SW480 (cell line): ENCODE results near the gene OR2T10.
"Not testable (repeated sequence)": the region's sequence is repeated elsewhere in the genome, so short reads cannot be mapped to it uniquely, and the experiment has no call there.

Experiments used
- DNase-seq: peaks from one replicate; pipeline ENCODE4 v3.0.0-alpha.2; 2016; ENCODE audit warnings: low spot score

The OR2T10 gene, protein sequence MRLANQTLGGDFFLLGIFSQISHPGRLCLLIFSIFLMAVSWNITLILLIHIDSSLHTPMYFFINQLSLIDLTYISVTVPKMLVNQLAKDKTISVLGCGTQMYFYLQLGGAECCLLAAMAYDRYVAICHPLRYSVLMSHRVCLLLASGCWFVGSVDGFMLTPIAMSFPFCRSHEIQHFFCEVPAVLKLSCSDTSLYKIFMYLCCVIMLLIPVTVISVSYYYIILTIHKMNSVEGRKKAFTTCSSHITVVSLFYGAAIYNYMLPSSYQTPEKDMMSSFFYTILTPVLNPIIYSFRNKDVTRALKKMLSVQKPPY

GRCh38 chr1:248597589-248597988 is at the start of gene OR2T10:
Gene OR2T10, minus strand, starts transcription at chr1:248597700. Its CDS starts 3,932 bp downstream, at chr1:248593768.
- DNase-seq, result no peak

GRCh38 chr1:248645178-248645577 is 47.7 kb upstream of the OR2T10 start, which contains the start of gene OR2T35:
Gene OR2T35, minus strand, starts transcription at chr1:248645278. Its CDS starts 6,020 bp downstream, at chr1:248639258.
- DNase-seq, result not testable (repeated sequence)

- DNase-seq, result not testable (repeated sequence)
These were observed 45.6 kb upstream of the OR2T10 start for GRCh38 chr1:248642971-248643651.

- DNase-seq, result not testable (repeated sequence)
These were observed 44.1 kb upstream of the OR2T10 start for GRCh38 chr1:248641583-248641982.

DNA sequence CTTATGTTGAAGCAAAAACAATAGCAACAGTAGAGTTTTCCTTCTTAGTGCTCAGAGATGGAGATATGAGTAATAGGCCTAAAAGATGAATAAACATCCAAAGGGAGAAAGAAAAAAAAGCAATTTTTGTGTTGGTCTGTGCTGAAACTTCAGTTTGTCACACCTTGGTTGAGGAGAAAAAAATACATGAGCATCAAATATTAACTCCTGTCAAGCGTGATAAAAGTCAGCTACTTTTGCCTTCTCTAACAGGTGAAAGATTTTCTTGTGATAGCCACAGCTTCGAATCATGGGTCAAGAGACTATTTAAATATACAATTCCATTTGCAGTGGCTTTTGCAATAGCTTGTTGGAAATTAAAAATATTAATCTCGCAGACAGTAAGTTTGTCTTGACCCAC is 43.4 kb upstream of the OR2T10 start:
- not testable (repeated sequence) for DNase-seq

GRCh38 chr1:248639652-248640051 is 42.2 kb upstream of the OR2T10 start:
- not testable (repeated sequence) for DNase-seq

- not testable (repeated sequence) for DNase-seq
These were observed 39.1 kb upstream of the OR2T10 start for GRCh38 chr1:248636612-248637011.

DNA sequence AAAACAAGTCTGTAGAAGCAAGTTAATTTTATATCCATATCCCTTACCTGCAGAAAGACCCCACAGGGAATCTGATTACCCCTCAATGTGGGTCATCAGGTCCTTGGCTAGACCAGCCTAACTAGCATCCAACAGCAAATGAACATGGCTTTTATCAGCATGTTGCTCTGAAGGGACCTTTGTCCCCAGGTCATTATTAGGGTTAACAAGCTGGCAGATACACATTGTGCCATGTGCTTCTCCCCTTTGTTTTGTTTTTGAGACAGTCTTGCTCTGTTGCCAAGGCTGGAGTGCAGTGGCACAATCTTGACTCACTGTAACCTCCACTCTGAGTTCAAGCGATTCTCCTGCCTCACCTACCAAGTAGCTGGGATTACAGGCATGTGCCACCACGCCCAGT is 37.5 kb upstream of the OR2T10 start, which contains the start of gene OR2T11:
Gene OR2T11 (minus strand): TSS at position 101 of the 400 bp plus-strand sequence. CDS start 7,963 bp downstream, outside the sequence.
- DNase-seq, result not testable (repeated sequence)

DNA sequence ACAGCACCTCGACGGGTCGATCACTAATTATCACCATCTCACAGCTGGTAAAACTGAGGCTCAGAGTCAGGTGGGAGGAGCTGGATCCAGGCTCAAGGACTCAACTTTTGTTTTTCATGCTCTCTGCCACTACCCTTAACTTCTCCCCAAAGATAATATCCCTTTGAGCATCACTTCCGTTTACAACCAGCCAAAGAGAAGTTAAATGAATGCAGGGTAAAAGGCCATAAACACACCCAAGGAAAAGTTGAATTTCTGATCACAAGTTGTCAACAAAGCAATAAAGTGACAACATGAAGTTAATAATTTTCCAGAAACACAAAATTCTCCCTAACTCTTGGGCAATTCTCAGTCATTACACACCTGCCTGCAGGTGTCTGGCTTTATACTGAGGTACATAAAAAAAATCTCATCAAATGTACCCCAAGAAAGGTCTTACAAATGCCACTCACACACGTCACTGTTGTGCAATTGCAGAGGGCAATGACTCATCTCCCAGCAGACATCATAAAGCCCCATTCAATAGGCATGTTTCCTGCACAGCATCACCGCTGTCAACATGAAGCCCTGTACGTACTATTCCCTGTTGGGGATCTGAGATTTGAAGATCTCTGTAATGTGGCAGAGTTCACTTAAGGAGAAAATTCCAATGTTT is 34.0 kb upstream of the OR2T10 start:
- peak; percentile 29 for DNase-seq

DNA sequence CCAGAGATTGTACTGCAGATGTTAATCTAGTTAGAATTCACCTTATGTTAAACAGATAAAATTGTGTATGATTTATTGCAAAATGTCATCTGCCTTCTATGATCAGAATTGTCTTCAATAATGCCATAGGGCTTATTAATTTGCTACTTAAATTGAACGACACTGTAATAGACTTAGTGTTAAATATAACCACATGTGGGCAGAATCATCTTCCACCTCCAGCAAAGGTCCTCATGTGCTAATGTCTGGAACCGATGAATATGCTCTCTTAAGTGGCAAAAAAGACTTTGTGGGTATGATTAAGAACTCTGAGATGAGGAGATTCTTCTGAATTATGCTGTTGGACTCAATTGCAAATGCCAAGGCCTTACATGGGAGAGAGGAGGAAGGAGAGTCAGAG is 33.1 kb upstream of the OR2T10 start:
- no peak for DNase-seq

DNA sequence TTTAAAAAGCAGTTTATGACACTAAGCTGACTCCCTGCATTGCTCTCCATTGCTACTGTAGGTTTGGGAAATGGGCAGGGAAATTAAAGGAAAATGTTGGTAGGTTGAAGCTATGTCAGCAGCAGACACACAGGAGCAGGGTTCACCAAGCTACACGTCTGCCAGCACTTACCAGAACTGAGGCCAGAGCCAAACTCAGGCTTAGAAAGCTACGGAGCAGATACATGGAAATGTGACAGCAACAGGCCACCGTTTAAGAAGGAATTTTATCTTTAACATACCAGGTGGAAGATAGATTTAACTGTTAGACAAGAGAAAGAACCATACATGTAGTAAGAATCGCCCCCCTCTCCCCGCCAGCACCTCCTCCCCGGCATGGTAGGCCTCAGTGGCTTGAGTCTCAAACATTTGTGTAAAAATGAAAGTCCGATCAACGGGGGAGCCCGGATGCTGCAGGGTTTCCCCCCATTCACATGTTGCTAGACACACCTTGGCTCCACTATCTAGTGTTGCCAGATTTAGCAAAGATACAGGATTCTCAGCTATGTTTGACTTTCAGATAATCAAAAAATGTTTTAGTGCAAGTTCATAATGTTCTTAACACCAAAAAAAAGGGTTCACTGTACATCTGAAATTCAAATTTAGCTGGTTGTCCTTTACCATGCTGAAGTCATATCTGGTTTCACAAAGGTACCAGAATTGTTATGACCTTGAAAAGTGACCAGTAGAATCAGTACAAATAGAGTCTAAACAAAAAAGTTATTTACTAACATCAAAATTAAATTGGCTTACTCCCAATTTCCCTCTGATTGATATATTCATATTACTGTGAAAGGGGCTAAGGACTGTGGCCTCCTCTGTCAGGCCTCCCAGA is 30.7 kb upstream of the OR2T10 start:
- no peak for DNase-seq

DNA sequence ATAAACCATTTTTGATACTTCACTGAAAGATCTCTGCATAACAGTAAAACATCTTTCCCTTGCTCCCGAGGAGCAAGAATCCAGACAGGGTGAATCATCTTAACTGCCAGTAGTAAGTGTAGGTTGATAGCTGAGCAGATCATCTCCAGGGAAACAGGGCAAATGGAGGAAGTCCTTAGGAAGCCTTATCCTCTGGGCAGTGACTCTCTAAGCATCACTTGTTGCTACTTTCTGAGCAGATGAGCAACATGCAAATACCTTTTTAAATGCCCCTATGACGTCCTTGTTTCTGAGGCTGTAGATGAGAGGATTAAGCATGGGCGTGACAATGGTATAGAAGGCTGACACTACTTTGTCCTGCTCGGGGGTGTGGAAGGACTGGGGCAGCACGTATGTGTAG is 28.5 kb upstream of the OR2T10 start:
- no peak for DNase-seq

DNA sequence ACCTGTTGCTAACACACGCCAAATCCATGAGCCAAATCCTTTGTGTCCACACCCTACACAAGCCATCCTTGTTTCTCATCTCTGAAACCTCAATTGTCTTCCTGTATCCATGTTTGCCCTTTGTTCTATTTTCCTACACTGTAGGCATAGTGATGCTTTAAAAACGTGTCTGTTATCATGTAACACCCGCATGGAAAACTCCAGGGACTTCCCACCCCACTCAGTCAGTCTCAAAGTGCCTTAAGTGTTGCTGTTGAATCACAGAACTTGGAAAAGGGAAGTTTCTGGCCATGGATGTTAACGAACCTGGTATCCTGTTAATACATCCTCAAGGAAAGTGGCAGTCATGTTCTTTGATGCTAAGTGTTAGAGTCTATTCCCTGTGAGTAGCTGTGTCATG is 27.7 kb upstream of the OR2T10 start:
- no peak for DNase-seq

DNA sequence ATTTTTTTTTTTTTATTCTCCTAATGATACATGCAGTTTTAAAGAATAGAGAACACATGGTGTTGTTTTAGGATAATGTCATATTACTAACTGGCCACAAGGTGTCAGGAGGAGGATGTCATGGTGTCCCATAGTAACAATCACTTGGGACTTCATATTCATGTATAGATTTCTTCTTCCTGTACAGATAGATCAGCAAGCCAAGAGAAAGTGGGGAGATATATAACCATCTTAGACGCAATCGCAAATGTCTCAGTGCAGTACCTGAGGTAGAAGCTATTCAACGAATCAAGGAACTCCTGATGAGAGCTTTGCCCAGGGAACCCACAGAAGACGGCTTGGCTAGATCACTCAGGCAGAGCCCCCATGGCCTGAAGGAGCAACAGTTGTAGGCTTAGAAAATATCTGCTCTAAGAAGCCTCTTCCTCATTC is 25.1 kb upstream of the OR2T10 start:
- peak; percentile 34 for DNase-seq

DNA sequence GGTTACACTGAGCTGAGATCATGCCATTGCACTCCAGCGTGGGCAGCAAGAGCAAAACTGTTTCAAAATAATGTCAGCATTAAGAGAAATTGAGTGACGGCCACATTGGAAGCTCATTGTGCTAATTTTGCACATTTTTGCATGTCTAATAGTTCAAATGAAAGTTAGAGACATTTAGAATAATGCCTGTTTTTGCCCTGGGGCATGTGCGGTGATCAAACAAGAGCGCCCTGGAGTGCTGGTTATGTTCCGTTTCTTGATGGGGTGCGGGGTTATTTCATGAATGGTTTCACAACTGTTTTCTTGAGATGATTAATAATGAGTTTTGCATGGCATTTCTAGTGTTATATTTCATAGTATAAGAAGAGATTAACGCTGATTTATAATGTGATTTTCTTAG is 24.3 kb upstream of the OR2T10 start:
- no peak for DNase-seq

DNA sequence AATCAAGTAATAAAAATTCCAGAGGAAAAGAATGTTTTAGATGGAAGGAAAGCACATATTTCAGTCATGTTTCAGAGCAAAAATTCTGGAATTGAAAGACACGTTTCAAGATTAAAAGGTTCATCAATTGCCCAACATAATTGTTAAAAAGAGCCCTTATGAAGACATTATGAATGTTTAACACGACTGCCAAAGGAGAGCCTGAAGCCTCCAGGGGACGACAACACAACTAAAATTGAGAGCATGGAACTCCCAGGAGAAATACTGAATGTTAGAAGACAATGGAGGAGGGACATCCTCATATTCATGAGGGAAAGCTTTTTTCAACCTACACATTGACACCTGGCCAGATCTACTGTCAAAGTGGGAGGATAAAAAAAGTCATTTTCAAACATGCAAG is 21.4 kb upstream of the OR2T10 start:
- peak; percentile 9 for DNase-seq

DNA sequence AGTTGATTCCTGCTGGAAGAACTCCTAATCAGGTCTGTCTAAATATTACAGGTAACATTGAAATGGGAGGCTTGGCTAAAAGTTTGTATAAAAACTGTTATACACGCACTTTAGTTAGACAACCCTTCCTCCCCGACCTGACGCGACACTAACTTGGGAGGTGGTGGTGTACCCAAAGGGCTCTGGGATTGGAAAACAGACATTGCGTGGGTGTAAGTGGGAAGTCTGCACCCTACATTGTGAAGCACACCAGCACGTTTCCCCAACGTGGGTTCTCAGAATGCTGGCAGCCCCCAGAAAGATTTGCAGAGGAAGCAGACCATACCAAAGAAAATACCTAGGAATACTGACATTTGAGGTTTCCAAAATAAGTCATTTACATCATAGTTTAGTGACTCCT is 20.6 kb upstream of the OR2T10 start:
- no peak for DNase-seq

DNA sequence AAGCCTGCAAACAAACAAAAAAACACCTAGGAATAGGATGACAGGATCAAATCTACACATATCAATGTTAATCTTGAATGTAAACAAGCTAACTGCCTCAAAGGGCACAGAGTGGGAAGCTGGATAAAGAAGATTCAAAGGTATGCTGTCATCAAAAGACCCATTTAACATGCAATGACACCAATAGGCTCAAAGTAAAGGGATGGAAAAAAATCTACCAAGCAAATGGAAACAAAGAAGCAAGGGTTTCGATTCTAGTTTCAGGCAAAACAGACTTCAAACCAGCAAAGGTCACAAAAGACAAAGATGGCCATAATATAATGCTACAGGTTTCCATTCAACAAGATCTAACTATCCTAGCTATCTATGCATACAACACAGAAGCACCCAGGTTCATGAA is 16.2 kb upstream of the OR2T10 start:
- DNase-seq, result no peak

- no peak for DNase-seq
These were observed 14.4 kb upstream of the OR2T10 start for GRCh38 chr1:248611883-248612414.

DNA sequence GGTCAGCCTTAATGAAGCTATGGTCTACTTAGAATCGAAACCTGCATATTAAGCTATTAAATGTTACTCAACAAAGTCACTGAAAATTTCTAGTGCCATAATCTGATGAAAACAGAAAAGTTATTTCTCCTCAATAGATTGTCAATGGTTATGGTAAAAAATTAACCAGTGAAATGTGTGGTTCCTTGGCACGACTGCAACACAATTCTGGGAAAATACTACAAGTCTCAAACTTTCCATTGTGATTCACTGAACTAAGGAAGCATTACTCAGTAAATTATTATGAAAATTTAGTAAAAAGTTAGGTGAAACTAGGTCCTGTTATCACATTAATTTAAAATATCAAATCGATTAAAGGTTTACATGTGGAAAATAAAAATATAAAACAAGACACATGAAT is 12.8 kb upstream of the OR2T10 start:
- DNase-seq, result no peak

- no peak for DNase-seq
These were observed 1.9 kb upstream of the OR2T10 start for GRCh38 chr1:248599396-248599795.
